HG03342 (cell line): ENCODE results near the gene PLA2G15.

Source experiments
- ATAC-seq: cut with Tn5 transposase; IDR thresholded peaks from one replicate; pipeline ENCODE4 v1.9.1; 2021; ENCODE audit warnings: mild to moderate bottlenecking, moderate library complexity; ENCODE audit not compliant: unreplicated experiment

PLA2G15 gene

DNA sequence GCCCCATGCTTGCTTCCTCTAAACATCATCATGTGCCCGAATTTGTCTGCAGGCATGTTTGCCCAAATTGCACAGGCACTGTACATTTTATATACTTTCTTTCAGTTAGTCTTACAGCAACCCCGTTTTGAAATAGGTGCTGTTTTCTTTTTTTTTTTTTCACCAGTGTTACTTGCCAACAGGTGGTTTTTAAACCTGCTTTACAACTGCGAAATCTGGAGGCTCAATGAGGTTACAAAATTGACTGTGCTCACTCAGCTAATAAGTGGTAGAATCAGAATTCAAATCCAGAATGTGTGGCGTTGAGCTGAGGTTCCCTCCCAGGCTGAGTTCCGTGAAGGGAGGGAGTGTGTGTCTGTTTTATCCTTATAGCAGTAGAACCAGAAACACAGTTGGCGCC is 5.8 kb downstream of the PLA2G15 start:
- ATAC-seq: no peak

DNA sequence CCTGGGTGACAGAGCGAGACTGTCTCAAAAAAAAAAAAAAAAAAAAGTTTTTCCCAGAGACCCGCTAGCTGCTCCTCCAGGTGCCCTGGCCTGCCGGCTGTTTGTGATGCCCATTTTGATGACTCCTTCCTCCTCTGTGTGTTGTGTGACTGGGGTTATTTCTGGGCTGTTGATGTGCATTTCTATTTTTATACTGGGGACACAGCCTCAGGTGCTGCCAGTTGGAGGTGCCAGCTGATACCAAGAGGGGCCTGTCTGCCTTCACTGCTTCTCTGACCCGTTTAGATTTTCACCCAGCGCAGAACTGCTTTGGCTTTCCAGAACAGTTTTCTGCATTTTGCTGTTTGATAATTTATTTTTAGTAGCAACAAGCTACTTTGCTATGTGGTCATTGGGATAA is 6.7 kb downstream of the PLA2G15 start:
- ATAC-seq: no peak

DNA sequence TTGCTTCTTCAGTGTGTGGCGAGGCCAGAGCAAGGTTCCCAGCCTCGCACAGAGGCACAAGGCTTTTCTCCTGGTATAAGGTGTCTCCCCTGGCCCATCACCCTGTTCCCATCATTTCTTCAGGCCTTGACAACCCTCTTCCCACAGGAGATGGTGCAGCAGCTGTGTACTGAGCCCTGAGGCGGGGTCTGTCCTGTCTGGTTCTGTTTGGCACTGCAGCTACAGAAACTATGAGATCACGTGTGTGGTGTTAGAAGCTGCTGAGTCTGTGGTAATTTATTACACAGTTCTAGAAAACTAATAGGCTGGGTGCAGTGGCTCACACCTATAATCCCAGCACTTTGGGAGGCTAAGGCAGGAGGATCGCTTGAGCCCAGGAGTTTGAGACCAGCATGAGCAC is 7.2 kb downstream of the PLA2G15 start:
- ATAC-seq: no peak

DNA sequence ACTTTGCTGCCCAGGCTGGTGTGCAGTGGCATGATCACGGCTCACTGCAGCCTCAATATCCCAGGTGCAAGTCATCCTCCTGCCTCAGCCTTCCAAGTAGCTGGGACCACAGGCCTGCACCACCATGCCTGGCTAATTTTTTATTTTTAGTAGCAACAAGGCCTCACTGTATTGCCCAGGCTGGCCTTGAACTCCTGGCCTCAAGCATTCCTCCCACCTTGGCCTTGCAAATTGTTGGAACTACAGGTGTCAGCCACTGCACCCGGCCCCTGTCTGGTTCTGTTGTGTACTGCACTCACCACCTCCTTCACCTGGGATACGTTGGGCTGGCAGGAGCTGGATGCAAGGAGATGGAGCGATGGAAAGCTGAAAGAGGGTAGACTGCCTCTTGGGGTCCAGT is 8.5 kb downstream of the PLA2G15 start:
- no peak for ATAC-seq

DNA sequence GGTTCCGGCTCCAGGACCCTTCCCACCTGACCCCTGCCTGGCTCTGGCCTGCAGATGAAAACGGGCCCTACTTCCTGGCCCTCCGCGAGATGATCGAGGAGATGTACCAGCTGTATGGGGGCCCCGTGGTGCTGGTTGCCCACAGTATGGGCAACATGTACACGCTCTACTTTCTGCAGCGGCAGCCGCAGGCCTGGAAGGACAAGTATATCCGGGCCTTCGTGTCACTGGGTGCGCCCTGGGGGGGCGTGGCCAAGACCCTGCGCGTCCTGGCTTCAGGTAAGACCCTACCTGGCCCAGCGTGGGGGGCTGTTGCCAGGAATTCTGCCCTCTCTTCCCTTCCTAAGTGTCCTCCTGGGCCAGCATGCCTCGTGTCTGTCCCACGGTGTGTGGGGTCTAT is 10.5 kb downstream of the PLA2G15 start:
- ATAC-seq: no peak

DNA sequence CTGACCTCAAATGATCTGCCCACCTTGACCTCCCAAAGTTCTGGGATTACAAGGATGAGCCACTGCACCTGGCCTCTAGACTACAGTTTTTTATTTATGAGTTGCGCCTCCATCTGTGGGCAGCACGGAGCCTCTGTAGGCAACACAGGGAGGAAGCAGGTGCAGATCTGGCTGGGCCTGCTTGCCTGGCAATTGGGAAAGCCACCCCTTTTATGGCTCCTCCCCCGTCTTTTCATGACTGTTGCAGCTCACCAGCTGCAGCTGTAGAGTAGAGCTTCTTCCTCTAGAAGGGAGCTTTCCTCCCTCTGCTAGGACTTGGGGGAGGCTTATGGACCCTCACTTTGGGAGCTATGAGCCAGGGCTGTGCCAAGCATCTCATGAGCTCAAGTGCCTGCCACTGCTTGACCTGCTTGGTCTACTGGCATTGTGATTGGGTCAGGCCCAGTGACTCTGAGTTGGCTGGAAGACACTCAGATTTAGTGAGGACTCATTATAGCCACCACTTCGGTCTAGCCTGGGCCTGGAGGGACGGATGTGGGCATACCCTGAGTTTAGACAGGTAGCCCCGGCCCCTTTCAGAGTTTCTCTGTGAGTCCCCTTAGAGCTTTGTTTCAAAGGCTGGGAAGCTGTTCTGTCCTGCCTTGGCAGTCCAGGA is 12.2 kb downstream of the PLA2G15 start:
- ATAC-seq: peak; percentile 55

DNA sequence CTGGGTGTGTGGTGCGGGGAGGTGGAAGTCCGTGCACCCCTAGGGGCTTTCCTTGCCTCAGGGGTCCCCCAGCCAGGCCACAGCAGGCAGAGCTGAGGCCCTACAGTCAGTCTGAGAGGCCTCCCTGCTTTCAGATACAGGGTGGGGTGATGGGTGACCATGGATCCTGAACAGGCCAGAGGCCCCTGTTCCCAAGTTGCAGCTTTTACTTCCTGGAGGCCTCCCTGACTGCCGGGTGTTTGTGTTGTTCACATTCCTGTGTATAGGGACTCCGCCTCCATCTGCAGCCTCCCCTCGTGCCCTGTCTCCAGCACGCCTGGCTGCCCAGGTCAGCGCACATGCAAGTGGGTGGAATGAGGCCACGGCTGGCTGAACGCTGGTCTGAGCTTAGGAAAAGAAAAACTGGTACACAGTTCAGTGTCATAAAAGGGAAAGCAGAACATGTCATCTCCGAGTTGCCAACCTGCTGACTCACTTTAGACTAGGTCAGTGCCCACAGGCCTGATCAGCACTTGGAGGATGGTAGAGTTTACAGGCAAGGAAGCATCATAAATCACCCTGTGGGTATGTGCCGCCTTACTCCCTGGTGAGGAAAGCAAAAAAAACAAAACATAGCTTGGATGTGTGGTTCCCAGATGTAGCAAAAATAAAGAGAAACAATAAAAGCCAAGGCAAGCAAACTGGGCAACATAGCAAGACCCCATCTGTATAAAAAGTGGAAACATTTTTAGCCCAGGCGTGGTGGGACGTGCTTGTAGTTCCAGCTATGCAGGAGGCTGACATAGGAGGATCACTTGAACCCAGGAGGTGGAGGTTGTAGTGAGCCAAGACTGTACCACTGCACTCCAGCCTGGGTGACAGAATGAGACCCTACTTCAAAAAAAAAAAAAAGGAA is 13.0 kb downstream of the PLA2G15 start:
- ATAC-seq: peak; percentile 14

DNA sequence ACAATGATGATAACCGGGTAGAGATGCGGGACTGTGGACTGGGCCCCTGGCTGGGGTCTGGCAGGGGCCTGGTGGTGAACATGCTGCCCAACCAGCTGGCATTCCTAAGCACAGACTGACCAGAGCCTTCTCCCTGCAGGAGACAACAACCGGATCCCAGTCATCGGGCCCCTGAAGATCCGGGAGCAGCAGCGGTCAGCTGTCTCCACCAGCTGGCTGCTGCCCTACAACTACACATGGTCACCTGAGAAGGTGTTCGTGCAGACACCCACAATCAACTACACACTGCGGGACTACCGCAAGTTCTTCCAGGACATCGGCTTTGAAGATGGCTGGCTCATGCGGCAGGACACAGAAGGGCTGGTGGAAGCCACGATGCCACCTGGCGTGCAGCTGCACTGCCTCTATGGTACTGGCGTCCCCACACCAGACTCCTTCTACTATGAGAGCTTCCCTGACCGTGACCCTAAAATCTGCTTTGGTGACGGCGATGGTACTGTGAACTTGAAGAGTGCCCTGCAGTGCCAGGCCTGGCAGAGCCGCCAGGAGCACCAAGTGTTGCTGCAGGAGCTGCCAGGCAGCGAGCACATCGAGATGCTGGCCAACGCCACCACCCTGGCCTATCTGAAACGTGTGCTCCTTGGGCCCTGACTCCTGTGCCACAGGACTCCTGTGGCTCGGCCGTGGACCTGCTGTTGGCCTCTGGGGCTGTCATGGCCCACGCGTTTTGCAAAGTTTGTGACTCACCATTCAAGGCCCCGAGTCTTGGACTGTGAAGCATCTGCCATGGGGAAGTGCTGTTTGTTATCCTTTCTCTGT is 14.0 kb downstream of the PLA2G15 start:
- no peak for ATAC-seq

DNA sequence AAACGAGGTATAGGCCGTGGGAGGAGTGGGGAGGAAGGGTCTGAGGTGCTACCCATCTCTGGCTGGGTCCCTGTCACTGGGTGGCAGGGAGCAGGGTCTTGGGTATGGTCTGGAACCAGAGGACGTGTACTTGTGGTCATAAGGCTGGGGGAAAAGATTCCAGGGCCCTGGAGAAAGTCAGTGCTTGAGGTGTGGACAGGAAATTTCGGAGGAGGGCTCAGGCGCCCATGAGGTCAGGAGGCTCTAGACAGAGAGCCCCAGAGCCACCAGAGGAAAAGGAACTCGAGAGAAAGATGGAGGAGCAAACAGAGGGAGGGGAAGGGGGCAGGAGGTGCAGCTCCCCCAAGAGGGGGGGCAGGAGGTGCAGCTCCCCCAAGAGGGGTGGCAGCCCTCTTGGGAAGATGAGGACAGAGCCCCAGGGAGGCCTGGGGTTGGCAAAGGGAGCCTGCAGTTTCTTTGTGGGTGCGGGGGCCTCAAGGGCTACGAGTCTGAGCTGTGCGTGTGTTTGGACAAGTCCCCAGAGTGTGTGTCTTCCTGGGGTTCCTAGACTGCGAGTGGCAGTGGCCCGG is 18.5 kb downstream of the PLA2G15 start:
- peak; percentile 4 for ATAC-seq

DNA sequence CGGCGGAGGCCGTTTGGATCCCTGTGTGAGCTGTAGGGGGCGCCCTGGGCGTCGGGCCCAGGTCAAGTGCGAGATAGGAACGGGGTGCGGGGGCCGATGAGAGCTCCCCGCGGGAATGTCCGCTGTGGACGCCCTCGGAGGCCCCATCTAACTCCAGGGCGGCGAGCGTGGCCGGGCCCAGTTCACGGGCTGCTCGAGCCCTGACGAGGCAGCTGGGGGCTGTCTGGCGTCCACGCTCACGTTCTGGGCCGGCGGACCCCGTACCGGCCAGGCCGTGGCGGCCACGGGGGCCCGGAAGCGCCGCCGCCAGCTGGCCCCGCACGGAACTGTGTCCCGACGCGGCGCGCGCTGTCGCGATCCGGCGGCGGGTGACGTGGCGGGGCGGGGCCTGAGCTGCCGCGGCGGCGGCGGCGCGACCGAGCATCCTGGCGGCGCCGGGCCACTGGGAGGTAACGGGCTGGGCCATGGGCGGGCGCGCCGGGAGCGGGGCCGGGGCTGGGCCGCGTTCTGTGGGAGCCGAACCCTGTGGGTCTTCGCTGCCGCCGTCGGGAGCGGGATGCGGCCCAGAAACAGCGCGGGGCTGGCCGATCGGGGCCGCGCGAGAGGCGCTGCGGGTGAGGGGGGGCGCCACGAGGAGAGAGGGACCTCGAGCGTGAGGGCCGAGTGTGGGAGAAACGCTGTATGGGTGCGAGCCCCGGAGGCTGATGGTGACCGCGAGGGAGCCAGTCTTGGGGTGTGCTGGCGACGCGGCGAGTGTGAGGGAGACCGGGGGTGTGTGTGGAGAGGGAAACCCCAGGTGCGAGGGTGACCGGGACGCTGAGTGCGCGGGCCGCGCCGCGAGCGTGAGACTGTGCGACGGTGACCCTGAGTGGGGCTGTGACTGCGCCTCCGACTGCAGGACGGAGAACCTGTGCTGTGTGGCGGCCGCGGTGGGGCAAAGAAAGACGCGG is 19.2 kb downstream of the PLA2G15 start, which contains the start of gene SLC7A6:
Gene SLC7A6 (plus strand): TSS at position 399 of the 950 bp plus-strand sequence. CDS start 10,201 bp downstream, outside the sequence.
- peak; percentile 55 for ATAC-seq

DNA sequence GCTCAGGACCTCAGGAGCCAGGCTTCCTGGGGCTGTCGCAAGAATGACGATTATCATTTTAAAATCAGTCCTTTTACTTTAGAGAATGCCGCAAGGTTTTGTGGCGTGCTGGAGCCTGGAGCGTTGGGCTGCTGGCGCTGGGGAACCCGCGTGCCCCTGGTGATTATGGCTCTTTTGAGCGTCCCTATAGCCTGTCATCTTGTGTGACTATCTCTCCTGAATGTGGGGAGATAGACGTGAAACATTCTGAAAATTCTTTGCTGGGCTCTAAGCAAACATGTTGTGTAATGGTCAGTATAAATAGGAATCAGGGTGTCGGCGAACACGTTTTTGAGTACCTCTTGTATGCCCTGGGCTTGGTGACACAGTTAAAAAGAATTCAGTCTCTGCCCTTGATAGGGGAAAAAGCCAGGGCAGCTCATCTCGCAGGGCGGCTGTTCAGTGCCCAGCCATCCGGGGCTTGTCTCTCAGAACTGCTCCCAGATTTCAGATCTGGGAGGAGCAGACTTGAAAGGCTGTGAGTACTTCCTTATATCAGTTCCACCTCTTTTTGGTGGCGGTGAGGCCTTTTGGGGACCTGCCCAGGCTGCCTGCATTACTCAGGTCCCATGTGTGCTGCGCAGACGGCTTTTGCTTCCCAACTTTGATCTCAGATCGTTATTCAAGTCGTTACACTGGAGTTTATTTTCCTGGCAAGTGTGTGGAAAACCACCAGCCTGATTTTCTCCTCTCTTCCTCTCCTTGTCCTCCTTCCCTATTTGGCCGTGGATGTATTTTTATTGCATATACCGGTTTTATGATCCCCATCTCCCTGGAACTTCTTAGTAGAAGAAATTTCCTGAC is 20.1 kb downstream of the PLA2G15 start:
- ATAC-seq: peak; percentile 14

DNA sequence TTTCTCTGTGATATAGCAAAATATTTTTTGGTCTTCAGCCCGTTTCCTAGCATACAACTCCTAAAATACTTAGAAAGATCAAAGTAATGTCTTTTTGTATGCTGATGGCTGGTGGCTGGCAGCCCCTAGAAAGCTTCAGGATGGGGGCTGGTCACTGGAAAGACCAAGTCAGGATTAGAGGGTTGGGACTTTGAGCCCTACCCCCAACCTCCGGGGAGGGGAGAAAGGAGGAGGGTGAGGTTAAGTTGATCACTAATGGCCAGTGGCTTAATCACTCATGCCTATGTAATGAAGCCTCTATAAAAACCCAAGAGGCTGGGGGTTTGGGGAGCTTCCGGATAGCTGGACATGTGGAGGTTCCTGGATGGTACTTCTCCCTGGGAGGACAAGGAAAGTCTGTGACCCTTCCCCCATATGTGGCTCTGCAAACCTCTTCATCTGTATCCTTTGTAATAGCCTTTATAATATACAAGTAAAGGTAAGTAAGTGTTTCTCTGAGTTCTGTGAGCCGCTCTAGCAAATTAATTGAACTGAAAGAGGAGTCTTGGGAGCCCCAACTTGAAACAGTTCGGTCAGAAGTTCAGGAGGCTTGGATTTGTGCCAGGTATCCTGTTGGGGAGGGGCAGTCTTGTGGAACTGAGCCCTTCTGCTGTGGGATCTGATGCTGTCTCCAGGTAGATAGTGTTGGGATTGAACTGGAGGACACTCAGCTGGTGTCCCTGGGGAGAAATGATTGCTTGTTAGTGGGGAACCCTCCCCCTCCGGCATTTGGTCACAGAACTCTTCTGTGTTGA is 22.6 kb downstream of the PLA2G15 start:
- ATAC-seq: no peak

DNA sequence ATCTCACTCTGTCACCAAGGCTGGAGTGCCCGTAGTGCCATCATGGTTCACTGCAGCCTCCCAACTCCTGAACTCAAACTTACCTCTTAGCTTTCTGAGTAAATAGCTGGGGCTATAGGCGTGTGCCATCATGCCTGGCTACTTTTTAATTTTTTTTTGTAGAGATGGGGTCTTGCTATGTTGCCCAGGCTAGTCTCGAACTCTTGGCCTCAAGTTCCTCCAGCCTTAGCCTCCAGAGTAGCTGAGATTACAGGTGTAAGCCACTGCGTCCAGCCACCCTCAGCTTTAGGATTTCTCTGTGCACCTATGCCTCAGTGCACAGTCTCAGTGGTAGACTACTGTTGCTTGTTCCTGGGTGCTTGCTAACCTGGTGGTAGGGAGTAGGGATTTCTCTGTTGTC is 24.6 kb downstream of the PLA2G15 start:
- no peak for ATAC-seq

DNA sequence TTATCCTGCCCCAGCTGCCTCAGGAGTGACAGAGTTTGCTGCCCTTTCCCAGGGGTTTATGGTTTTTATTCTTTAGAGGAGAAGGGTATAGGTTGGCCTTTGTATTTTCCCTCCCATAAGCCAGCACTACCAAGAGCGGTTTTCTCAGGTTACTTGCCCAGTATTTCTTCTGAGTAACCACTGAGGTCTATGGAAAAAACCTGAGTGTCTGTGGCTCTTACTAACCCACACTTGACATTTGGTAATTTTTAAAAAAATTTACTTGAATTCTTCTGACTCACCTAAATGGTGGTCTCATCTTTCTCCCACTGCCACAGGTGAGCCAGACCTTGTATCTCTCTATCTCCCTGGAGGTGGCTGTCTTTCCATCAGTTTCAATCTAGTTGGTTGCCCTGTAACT is 25.2 kb downstream of the PLA2G15 start:
- no peak for ATAC-seq

DNA sequence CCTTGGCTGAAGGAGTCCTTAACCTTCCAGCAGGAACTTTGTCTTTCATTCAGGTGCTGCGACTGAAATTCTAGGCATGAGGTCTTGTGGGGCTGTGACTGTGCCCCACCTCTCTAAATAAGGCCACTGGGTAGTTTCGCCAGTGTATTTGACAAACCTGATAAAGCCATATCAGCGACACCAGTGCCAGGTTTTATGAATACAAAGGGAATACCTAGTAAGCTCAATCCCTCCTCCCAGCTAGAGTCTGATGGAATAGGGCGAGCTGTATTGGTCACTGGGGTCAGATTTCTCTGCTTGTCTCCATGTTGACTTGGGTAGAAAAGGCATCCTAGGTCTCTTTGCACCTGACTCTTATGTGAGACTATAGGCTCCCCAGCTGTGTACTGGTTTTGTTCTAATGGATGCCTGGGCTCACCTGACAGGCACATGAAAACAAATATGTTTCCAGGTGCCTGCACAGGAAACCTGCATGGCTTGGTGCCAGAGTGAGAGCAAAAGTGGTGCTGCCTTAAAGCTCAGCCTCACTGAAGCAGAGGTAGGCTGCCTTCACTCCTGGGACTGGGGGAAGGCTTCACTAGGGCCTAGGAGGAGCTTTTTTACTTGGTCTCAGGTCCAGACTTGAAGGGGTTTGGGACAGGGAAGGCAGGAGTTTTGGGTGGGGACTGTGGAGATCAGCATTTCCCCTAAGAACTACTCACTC is 27.5 kb downstream of the PLA2G15 start:
- ATAC-seq: no peak

DNA sequence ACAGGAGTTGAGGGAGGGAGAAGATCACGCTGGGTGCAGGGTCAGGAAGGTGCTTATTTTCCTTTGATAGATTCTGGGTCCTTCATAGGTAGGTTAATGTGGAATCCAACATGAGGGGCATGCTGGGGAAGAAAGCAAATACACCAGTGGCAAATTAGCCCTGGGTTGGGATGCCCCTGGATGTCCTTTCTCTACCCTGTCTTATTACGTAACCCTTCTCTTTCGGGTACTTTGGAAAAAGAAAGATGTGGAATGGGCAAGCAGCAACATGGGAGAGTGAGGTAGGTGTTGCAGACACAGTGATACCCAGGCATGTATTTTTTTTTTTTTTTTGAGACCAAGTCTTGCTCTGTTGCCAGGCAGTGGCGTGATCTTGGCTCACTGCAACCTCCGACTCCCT is 28.3 kb downstream of the PLA2G15 start:
- ATAC-seq: no peak

DNA sequence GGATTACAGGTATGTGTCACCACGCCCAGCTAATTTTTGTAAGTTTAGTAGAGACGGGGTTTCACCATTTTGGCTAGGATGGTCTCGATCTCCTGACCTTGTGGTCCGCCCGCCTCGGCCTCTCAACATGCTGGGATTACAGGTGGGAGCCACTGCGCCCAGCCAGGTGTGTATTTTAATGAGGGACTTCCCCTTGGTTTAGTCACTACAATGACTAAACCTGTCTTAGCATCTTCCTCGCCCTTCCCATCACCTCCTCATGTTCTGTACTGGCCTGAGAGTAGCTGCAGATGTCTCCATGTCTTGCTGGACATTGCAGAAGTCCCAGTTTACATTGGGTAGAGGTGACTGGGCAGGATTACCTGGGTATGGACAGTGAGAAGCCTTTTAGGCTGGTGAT is 28.7 kb downstream of the PLA2G15 start:
- ATAC-seq: no peak

DNA sequence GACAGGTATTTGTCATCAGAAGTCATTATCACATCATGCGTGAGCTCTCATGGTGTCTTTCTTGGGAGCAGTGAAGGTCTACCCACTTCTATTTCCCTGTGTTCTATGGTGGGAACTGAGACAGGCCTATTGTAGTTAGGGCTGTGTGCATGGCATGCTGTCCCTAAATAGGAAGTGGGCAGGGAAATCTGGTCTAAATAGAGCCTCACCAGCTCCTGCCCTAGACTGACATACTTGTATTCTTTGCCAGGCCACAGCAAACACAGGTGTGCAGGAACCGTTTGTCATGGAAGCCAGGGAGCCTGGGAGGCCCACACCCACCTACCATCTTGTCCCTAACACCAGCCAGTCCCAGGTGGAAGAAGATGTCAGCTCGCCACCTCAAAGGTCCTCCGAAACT is 29.3 kb downstream of the PLA2G15 start:
- no peak for ATAC-seq
